Fibroblast of skin of left biceps (primary cell): ENCODE data around the gene GCNT3.

ENCODE experiments used
- DNase-seq, 2 experiments: peaks; one replicate each; pipeline ENCODE4 v3.0.0-alpha.2; 2013; ENCODE audit warnings: low read depth in 2 of 2

The GCNT3 gene, protein sequence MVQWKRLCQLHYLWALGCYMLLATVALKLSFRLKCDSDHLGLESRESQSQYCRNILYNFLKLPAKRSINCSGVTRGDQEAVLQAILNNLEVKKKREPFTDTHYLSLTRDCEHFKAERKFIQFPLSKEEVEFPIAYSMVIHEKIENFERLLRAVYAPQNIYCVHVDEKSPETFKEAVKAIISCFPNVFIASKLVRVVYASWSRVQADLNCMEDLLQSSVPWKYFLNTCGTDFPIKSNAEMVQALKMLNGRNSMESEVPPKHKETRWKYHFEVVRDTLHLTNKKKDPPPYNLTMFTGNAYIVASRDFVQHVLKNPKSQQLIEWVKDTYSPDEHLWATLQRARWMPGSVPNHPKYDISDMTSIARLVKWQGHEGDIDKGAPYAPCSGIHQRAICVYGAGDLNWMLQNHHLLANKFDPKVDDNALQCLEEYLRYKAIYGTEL

DNA sequence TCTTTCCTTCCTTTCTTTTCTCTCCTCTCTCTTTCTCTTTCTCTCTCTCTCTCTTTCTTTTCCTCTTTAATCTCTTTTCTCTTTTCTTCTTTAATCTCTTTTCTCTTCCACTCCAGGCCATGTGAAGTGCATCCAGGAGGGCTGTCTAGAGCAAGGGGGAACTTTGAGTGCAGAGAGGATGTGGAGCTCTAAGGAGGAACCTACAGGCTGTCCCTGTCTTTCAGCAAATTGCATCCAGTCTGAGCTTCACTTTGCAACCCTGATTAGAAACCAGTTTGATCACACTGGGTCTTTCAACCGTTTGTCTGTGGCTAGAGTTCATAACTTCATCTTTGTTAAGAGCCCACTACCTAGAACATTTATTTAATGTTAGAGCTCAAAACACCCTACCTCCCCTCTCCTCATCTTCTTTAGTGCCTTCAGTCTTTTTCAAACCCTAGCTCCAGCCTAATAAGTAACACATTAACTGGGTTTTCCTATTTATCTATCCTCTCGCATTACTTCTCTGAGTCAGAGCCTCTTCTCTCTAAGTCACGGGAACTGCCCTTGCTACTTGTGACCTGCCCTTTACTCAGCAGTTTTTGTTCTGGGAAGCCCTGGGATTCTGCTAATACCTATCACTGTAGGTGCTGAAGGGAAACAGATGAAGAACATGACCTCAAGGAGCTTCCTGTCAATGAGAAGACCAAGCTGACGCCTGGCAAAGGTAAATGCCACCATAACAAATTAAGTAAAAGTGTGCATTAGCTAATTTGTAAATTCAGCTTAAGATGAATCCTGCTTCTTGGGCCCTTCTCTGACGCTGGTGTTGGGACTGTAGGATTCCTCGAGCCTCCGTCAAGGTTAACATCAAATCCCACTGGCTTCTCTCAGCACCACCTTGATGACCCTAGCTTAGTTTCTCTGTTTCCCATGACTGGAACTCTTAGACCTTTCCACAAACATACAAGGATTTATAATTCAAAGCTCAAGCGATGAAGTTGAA, at the start of gene GCNT3:
GCNT3 (plus strand) TSS at position 508 of the 985 bp plus-strand sequence. CDS start 6,456 bp downstream, outside the sequence.
- no peak for DNase-seq

DNA sequence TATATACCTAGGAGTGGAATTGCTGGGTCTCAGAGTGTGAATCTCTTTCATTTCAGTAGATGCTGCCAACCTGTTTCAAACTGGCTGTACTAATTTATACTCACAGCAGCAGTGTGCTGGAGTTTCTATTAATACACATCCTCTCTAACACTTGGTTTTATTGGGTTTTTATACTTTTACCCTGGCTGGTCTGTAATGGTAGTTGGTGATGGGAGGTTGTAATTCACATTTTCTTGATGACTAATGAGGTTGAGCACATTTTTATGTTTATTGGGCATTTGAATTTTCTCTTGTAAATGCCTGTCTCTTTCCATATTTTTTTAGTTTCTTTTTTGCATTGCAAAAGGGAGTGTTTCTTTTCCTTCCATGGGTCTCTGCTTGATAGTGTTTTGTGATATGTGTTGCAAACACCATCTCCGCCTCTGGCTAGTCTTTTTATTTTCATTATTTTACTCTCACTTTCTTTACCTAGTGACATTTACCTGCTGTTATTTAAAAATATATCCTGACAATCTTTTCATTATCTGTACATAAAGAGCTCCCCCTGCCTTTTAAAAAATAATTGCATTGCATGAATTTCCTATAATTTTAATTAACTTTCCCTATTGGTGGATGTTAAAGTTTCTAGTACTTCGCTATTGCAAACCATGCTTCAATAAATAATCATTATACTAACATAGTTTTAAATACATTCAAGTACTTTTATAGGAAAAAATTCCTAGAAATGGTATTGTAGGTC, 49.0 kb upstream of the GCNT3 start:
- DNase-seq = no peak

DNA sequence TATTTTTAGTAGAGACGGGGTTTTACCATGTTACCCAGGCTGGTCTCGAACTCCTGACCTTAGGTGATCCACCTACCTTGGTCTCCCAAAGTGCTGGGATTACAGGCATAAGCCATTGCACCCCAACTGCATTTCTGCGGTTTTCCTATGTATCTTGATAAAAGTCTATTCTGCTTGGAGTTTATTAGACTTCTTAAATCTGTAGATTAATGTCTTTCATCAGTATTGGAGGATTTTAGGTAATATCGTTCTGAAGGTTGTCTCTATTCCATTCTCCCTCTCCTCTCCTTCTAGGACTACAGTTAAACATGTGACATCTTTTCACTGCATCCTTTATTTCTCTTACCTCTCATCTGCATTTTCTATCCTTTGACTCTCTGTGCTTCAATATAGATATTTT, 46.3 kb upstream of the GCNT3 start:
- no peak for DNase-seq

DNA sequence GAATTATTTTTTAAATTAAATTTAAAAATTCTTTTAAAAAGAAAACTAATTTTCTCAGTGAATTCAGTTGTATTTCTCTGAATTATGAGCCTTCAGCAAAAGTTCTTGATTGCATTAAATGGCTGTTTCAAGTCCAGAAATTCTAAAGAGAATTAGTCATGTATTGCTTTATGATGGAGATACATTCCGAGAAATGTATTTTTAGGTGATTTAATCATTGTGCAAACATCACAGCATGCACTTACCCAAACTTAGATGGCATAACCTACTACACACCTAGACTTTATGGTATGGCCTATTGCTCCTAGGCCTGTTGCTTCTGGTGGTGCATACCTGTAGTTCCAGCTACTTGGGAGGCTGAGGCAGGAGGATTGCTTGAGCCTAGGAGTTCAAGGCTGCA, 44.3 kb upstream of the GCNT3 start:
- DNase-seq = no peak

DNA sequence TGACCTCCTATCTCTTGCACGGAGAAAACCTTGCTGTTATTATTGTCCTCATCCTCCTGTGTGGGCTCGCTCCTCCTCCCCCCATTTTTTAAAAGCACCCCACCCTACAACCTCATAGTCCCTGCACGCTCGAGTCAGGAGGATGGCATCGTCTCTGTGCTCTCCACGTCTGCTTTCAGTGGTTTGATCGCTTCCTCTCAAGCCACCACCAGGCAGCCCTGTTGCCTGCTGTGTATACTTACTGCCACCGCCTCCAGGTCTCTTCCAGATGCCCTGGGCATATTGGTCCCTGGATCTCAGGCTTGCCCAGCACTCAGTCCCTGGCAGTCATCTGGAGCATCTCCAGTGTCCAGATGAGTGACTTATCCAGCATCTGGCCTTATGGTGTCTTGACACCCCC, 42.1 kb upstream of the GCNT3 start:
- DNase-seq = no peak

DNA sequence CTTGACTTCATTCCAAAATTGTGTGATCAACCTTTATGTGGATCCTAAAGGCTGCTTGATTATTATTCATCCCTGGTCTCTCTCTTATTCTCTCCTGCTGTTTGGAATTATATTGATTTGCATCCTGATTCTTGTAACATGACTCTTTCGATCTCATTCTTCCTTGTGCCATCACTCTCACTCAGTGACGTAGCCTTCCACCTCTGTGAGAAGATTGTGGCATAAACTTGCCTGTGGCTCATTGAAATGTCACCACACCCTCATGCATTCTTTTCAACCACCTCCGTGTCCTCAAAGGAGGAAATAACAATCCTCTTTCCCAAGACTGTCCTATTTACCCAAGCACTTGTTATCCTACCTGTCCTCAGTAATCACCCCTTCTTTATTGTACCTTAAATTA, 41.3 kb upstream of the GCNT3 start:
- DNase-seq = no peak

DNA sequence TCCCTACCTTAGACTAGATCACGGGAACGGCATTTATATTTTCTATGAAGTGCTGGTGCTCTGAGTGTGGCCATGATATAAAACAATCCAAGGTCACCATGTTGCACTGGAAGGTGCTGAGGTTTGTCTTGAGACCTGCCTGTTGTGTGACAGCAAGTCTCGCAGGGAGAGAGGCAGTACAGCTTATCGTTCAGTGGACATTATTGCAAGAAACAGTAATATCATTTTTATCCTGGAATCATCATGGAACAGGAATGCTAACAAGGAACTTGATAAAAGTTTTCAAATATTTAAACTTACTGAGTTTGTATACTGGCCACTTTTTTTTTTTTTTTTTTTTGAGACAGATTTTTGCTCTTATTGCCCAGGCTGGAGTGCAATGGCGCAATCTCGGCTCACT, 40.0 kb upstream of the GCNT3 start:
- no peak for DNase-seq

DNA sequence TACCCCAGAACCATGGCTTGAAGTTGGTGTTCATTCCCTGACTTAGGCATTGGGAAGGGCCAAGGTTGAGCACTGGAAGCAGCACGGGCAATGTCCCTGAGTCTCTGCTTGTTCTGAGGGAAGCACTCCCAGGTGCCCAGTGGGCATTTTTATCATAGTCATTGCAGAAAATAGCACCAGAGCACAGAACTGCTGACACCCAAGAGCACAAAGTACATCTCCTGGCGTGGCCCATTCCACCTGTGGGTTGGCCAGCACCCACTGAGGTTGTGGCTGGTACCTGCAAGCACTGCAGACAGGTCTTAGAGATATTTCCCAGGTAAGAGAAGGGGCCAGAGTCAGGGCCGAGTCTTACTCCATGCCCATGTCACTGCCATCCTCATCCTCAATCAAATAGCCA, 28.5 kb upstream of the GCNT3 start:
- DNase-seq = no peak

DNA sequence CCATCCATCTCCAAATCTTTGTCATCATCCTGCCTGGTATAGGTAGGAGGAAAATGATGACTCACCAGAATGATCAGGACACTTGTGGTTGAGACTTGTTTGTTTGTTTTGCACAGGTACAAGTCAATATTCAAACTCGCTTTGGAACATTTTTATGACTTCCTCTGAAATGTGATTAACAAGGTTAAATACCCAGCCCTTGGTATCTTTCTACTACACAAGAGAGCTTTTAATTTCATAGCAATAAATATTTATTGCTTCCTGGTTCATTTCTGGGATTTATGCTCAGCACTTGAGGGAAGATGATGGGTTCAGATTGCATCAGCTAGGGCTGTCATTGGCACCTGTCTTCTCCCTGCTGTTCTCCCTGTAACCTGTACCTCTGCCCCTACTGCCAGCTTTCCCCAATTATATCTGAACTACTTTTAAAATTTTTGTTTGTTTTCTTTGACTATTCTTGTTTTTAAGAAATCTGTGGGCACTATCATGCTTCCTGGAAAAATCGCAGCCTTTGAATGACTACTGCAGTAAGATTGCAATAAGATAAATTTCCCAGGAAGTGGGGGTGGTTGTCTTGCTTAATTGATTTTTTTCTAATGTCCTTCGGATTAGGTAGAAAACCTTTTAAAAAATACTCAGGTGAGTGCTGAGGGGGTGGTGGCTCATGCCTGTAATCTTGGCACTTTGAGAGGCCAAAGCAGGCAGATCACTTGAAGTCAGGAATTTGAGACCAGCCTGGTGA, 24.3 kb upstream of the GCNT3 start:
- no peak for DNase-seq

DNA sequence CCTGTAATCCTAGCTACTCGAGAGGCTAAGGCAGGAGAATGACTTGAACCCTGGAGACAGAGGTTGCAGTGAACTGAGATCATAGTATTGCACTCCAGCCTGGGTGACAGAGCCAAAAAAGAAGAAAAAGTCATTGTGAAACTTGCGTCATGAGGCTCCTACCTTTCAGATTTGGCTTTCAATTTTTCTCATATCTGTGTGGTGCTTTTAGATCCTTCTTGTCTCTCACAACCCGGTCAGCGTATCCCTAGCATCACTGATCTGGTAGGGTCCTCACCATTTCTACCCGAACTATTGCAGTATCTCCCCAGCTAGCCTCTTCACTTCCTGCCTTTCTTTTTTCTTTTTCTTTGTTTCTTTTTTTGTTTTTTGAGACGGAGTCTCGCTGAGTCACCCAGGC, 21.6 kb upstream of the GCNT3 start:
- no peak for DNase-seq

DNA sequence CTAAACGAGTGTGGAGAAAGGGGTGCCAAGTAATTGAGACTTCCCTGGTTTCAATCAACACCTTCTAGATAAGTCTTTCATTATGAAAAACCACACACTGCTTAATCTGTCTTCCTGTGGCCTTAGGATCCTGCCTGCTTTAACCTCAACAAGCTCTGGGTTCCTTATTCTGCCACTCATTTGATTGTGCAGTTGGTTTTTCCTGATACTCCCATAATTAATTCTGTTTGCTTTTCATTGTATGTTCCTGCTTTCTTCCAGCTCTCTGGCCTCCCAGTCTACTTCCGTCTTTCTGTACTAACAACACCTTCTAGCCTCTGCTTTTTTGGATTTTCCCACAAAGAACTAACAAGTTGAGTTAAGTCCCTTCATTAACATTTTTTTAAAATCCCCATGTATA, 20.2 kb upstream of the GCNT3 start:
- no peak for DNase-seq

DNA sequence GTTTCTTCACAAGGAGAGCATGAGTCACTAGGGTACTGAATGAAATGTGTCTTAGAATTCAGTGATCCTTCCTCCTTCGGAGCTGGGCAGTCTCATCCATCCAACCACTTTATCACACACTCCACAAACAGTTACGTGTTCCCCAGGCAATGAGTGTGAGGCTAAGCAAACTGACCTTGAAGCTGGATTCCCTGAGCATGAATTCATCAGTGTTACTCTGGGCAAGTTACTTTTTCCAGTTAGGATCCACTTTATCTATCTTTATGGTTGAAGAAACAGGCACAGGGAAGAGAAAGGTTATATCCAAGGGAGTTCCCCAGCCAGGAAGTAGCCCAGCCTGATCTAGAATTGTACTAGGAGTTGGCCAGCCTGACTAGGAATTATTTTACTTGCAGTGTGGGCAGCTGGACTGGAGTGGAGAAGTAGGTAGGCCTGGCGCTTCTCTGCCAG, 17.1 kb upstream of the GCNT3 start:
- DNase-seq = no peak

DNA sequence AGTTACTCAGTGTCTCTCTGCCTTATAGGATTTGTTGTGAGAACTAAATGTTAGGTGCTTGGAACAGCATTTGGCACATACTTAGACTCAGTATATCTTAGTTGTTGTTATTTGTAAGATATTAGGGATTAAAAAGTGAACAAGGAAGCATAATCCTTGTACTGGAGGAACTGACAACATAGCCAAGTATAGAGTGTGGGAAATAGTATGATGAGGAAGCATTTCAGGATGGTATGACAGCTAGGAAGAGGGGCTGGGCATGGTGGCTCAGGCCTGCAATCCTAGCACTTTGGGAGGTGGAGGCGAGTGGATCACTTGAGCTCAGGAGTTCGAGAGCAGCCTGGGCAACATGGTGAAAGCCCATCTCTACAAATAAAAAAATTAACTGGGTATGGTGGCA, 16.6 kb upstream of the GCNT3 start:
- DNase-seq = no peak

DNA sequence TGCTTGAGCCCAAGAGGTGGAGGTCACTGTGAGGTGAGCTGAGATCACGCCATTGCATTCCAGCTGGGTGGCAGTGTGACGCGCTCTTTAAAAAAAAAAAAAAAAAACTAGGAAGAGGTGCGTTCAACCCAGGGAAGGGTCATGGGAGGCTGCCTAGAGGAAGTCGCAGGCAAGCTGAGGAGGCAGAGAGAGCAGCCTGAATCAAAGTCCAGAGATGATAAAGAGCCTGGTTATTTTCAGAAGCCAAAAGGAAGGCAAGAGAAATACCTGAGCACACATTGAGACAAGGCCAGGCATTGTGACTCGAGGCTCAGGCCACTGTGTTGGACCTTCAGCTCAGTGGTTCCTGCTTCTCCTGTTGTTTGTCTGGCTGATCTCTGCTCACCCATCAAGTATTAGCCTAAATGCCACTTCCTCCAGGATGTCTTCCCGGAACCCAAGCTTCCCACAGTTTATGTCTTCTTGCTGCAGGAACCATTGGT, 16.1 kb upstream of the GCNT3 start:
- DNase-seq = no peak

DNA sequence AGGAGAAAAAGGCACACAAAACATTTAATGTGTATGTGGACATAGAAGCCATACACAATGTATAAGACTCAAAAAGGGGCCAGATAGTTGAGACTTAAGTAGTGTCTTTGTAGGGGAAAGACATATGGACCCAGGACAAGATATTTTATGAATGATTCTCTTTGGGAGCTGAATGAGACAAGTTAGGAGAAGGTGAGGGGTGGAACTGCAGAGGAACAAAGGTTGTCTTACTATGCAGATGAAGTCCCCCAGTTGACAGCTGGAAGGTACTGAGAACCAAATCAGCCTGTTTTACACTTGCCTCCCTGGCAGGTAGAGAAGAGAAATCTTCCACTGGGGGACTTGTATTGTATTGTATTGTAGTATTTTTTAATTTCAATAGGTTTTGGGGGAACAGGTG, 14.9 kb upstream of the GCNT3 start:
- DNase-seq = no peak

DNA sequence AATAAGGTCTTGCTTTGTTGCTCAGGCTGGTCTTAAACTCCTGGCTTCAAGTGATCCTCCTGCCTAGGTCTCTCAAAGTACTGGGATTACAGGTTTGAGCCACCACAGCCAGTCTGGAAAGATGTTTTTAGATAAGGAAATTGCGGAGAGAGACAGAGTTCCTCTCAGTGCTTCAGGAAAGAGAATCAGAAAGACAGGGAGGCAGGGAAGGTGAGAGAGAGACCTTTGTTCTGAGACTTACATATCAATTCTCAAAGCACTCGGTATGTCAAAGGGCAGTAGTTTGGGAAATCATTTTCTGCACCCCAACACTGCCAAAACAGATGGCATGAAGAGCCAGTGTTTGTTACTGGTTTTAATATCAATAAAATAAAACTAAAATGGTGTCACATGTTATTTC, 13.1 kb upstream of the GCNT3 start:
- no peak for DNase-seq

DNA sequence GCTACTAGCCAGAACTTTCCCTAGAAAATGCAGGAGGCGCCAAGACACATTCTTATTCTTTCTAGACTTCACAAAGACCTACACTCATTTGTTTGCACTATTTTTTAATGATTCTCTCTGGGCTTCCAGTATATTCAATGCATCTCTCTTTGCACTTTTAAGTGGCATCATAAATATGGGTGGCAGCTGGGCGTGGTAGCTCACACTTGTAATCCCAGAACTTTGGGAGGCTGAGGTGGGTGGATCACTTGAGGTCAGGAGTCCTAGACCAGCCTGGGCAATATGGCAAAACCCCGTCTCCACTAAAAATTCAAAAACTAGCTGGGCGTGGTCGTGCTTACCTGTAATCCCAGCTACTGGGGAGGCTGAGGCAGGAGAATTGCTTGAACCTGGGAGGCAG, 5.6 kb upstream of the GCNT3 start:
- DNase-seq = no peak

DNA sequence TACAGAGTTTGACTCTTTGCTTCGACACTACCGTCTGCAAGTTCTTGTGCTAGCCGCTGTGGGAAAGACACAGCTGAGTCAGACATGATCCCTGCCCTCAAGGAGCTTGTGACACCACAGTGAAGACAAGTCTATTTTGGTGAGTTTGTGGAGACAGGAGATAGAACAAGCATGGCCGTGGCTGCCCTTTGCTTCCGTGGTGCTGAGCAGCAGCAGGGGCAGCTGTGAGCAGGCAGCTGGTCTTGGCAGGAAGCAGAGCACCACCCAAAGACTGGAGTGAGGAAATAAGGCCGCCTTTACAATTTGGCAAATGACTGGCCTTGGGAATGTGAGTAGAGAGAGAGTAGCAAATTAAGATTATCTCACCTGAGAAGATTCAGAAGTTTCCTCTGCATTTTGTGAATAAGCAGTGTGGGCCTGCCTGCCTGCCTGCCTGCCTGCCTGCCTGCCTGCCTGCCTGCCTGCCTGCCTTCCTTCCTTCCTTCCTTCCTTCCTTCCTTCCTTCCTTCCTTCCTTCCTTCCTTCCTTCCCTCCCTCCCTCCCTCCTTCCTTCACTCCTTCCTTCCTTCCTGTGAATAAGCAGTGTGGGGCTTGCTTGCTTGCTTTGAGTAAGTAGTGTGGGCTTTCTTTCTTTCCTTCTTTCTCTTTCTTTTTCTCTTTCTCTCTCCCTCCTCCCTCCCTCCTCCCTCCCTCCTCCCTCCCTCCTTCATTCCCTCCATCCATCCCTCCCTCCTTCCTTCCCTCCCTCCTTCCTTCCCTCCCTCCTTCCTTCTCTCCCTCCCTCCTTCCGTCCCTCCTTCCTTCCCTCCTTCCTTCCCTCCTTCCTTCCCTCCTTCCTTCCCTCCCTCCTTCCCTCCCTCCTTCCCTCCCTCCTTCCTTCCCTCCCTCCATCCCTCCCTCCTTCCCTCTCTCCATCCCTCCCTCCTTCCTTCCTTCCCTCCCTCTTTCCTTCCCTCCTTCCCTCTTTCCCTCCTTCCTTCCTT, 1.6 kb upstream of the GCNT3 start:
- DNase-seq = no peak

DNA sequence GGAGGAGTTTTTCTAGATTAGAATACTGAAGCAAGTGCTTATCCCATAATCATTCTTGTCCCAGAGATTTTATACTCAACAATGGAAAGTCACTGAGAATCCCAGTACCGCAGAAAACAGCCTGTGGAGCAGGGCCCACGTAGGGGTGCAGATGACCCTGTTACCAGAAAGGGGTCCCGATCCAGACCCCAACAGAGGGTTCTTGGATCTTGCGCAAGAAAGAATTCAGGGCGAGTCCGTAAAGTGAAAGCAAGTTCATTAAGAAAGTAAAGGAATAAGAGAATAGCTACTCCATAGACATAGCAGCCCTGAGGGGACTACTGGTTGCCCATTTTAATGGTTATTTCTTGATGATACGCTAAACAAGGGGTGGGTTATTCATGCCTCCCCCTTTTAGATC, 2.6 kb downstream of the GCNT3 start:
- no peak for DNase-seq

DNA sequence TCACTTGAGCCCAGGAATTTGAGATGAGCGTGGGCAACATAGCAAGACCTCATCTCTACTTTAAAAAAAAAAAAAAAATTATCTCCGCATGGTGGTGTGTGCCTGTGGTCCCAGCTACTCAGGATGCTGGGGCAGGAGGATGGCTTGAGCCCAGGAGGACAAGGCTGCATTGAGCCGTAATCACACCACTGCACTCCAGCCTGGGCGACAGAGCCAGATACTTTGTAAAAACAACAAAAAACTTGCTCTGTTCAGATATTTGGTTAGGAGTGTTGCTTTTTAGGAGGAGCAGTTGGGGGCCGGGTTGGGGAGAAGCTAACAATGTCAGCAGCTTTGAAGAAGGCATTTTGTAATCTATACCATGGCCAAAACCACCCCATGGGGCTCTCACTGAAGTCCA, 4.1 kb downstream of the GCNT3 start:
- no peak for DNase-seq
